Pancreas (tissue), 10 donors: ENCODE measurements around the gene RNPS1. TPM values are rescaled to one million over a fixed set of nuclear protein-coding genes. Genes with fewer than 3 reads are reported as not detected.

ENCODE experiments used
- ATAC-seq, 4 donors: fragments of 200-7000 bp; cut with Tn5 transposase; one replicate each; pipeline versions ENCODE4 v1.8.0 to v1.9.1; 2020; ENCODE audit warnings: mild to moderate bottlenecking in 4 of 4, moderate library complexity in 4 of 4
- DNase-seq, 6 donors: peaks; one replicate each; pipeline ENCODE4 v3.0.0-alpha.2; 2020
- FAIRE-seq: peaks from 2 replicates; lab custom pipeline; 2012; peaks lifted over from hg19 to GRCh38; lab: Jason Lieb, UNC
- H3K27ac ChIP-seq, 4 donors: fragments of 200-600 bp; sonication (generic); 1 replicate in 3 of 4; 2 replicates in 1 of 4; pipeline versions ENCODE4 v1.5.0 to v1.8.0; 2020
- H3K27me3 ChIP-seq, 4 donors: fragments of 200-600 bp; one replicate each; pipeline ENCODE4 v1.8.0; 2021
- H3K36me3 ChIP-seq, 3 donors: fragments of 200-600 bp; sonication (generic) in 1 of 3; one replicate each; pipeline versions ENCODE4 v1.5.0 to v1.8.0; 2020 to 2021
- H3K4me1 ChIP-seq, 3 donors: fragments of 200-600 bp; one replicate each; pipeline ENCODE4 v1.8.0; 2021
- H3K4me3 ChIP-seq, 4 donors: fragments of 200-600 bp; sonication (generic) in 2 of 4; one replicate each; pipeline versions ENCODE4 v1.5.0 to v1.8.0; 2020 to 2021
- H3K9me3 ChIP-seq, 4 donors: fragments of 200-600 bp; one replicate each; pipeline ENCODE4 v1.8.0; 2021
- WGBS, 2 donors: extraction: QIAGEN DNeasy Blood & Tissue Kit; methylation state at CpG; one replicate each; pipeline ENCODE4 v1.1.7; 2013; 5-methylcytosine and 5-hydroxymethylcytosine counted together
- intact Hi-C, 3 donors: fragments of 100-400 bp; cut with DNase I; formaldehyde crosslinking; loops; one replicate each; pipeline versions ENCODE4 v1.11.1 to v1.14.2; 2022
- polyA plus RNA-seq, 2 donors: library from polyadenylated mRNA; stranded (reverse); fragments of 200-250 nt; gene quantifications; one replicate each; pipeline ENCODE4 v1.2.3, GENCODE V29; 2013
- total RNA-seq, 6 donors: library from RNA; stranded (reverse); fragmentation: NEBNext Ultra II Directional in 4 of 6; extraction: Animal tissue kit (Norgen Biotek cat#: 25700) in 4 of 6; gene quantifications; one replicate each; pipeline versions ENCODE4 v1.2.1 to v1.2.4, GENCODE V29; 2021 to 2023
- TF ChIP-seq, protein P1 (sequence below), 4 donors: fragments of 200-600 bp; sonication (generic) in 3 of 4; IDR thresholded peaks; one replicate each; pipeline versions ENCODE4 v1.5.0 to v1.8.0; 2021; ENCODE audit warnings: antibody characterized with exemption in 4 of 4
- donor health status: healthy with polysubstance abuse.
- donor health status: DM: no; HTN: no; CAD: no; lungs with moderate emphysema.
- donor health status: DM: no; HTN: no; CAD: no.
- donor health status: control.
- donor health status: control.
- donor health status: Bipolar disorder and iron deficiency.
- donor health status: DM: yes; HTN: yes; CAD: no.
- donor health status: DM: no; HTN: no; CAD: no.
- donor health status: DM: no; HTN: no; CAD: no.
- donor health status: DM: yes; HTN: yes; CAD: no.

Gene RNPS1
- total and polyA plus RNA-seq, 8 donors, result 36.0 to 103 (median 54.3) TPM

DNA sequence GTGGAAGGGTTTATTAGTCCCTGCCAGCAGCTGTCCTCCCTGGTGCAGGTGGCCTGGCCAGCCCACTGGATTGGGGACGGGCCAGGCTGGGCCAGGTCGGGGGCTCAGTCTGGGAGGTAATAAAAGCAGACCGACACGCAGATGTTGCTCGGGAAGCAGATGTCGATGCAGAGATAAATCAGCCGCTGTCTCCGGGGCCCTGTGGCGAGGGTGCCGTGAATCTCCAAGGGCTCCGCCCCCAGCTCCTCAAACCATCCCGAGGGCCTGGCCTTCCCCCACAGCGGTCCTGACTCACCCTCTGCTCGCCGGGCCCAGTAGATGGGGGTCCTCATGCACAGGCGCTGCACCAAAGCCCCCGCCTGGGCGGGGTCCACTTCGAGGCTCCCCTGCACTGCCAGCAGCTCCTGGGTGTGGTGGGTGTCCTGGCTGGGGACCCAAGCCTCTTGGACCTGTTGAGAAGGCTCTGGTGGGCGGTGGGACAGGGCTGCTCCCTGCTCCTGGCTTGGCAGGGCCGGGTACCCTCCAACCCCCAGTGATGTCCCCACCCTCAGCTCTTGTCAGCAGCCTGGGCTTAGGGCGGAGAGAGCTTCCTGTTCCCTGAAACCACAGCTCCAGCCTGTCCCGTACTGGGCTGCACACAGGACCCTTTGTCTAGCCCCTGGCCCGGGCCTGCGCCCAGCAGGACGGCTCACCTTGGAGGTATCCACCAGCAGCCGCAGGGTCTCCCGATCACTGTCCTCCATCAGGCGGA, 58.5 kb downstream of the RNPS1 start:
- no peak for ATAC-seq
- no peak overlapping the region for H3K4me3 ChIP-seq

DNA sequence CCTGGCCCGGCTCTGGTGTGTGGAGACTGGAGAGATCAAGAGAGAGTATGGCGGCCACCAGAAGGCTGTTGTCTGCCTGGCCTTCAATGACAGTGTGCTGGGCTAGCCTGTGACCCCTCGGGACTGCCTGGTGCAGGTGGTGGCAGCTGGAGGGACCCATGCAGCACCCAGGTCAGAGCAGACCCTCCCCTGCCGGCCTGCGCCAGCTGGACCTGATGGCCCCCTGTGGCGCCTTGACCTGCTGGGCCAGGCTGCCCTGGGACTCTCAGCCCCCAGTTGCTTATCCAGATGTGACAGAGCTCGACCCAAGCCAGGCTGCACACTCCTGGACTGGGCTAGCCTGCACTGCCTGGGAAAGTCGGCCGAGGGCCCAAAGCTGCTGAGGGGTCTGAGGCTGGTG, 59.2 kb downstream of the RNPS1 start:
- H3K36me3 ChIP-seq, result peaks cover 0 to 23% (median 5%) of the 10 kb centered on the region in 3 donors
- peak in 2 of 6 donors; percentile 41 to 75 for DNase-seq

More for the DNA sequence above, 58.5 kb downstream of the RNPS1 start:
- TF ChIP-seq, protein P1, sequence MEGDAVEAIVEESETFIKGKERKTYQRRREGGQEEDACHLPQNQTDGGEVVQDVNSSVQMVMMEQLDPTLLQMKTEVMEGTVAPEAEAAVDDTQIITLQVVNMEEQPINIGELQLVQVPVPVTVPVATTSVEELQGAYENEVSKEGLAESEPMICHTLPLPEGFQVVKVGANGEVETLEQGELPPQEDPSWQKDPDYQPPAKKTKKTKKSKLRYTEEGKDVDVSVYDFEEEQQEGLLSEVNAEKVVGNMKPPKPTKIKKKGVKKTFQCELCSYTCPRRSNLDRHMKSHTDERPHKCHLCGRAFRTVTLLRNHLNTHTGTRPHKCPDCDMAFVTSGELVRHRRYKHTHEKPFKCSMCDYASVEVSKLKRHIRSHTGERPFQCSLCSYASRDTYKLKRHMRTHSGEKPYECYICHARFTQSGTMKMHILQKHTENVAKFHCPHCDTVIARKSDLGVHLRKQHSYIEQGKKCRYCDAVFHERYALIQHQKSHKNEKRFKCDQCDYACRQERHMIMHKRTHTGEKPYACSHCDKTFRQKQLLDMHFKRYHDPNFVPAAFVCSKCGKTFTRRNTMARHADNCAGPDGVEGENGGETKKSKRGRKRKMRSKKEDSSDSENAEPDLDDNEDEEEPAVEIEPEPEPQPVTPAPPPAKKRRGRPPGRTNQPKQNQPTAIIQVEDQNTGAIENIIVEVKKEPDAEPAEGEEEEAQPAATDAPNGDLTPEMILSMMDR (IDR thresholded peaks at IDR 0.05), result no peak
- DNase-seq, result peak in 2 of 6 donors; percentile 45 to 74
- Histone ChIP-seq H3K36me3 (peaks cover 0 to 23% (median 5%) of the 10 kb centered on the region in 3 donors), H3K4me1 (peaks cover 12 to 29% (median 18%) of the 10 kb centered on the region in 3 donors), H3K27me3 (no peaks in the 10 kb centered on the region), H3K9me3 (no peaks in the 10 kb centered on the region), H3K27ac (no peak overlapping the region)
- WGBS, 2 donors, result 92 to 93% methylated on average over 28 to 29 of the region's 29 CpGs
- no peak for FAIRE-seq
- intact Hi-C loops, result no loop called here

DNA sequence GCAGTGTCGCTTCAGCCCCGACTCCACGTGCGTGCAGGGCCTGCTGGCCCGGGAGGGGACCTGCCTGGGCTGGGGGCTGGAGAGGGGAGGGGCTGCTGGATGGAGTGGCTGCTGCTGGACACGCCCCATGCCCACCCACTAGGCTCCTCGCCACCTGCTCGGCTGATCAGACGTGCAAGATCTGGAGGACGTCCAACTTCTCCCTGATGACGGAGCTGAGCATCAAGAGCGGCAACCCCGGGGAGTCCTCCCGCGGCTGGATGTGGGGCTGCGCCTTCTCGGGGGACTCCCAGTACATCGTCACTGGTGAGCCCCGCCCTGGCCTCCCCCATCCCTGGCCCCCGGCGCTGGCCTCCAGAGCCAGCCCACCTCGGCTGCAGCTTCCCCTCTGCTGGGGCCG, 59.6 kb downstream of the RNPS1 start:
- Histone ChIP-seq H3K27ac (no peak overlapping the region), H3K4me1 (peaks cover 5 to 22% (median 12%) of the 10 kb centered on the region in 3 donors), H3K4me3 (no peak overlapping the region), H3K36me3 (peaks cover 0 to 23% (median 5%) of the 10 kb centered on the region in 3 donors), H3K9me3 (no peaks in the 10 kb centered on the region), H3K27me3 (no peaks in the 10 kb centered on the region)
- 83 to 88% methylated on average over 19 to 23 of the region's 23 CpGs for WGBS, 2 donors
- intact Hi-C loops, result no loop called here
- TF ChIP-seq, protein P1 (IDR thresholded peaks at IDR 0.05), result no peak
- no peak for FAIRE-seq
- peak in 2 of 6 donors; percentile 52 to 78 for DNase-seq
- ATAC-seq, result no peak

More for the DNA sequence above, 59.2 kb downstream of the RNPS1 start:
- Histone ChIP-seq H3K27ac (no peak overlapping the region), H3K4me3 (no peak overlapping the region), H3K4me1 (peaks cover 8 to 26% (median 17%) of the 10 kb centered on the region in 3 donors), H3K27me3 (no peaks in the 10 kb centered on the region), H3K9me3 (no peaks in the 10 kb centered on the region)
- intact Hi-C loops, result no loop called here
- TF ChIP-seq, protein P1 (IDR thresholded peaks at IDR 0.05), result no peak
- FAIRE-seq (no peak), ATAC-seq (no peak)
- 93 to 96% methylated on average over 9 of the region's 9 CpGs for WGBS, 2 donors

DNA sequence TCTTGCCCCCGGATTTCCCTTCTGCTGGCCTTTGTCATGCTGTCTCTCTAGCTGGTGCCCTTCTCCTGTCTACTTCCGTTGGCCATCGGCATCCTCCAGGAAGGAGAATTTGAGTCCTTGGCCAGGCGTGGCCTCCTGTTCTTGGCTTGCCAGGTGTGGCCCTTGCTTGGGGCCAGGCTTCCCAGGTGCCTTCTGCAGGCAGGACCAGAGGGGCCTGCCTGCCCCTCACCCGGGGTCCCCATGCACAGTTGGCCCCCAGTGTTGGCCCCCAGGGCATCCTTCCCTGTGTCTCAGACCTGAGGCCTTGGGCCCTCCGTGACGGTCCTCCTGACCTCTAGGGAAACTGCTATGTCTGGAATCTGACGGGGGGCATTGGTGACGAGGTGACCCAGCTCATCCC, 60.1 kb downstream of the RNPS1 start:
- ATAC-seq (no peak), FAIRE-seq (no peak), DNase-seq (peak in 1 of 6 donors; percentile 66)
- Histone ChIP-seq H3K9me3 (no peaks in the 10 kb centered on the region), H3K4me3 (no peak overlapping the region), H3K27me3 (no peaks in the 10 kb centered on the region), H3K27ac (no peak overlapping the region), H3K4me1 (peaks cover under 1 to 18% (median 8%) of the 10 kb centered on the region in 3 donors), H3K36me3 (peaks cover 0 to 23% (median 5%) of the 10 kb centered on the region in 3 donors)
- intact Hi-C loops, result no loop called here
- TF ChIP-seq, protein P1 (IDR thresholded peaks at IDR 0.05), result no peak
- WGBS, 2 donors, result 91 to 94% methylated on average over 9 of the region's 9 CpGs
